A549 (cell line): ENCODE measurements around the gene MYH8. TPM values are rescaled to one million over a fixed set of nuclear protein-coding genes. Genes with fewer than 3 reads are reported as not detected.

Experiments used
- ATAC-seq, 2 experiments: fragments of 200-7000 bp in 1 of 2; fragments of >200 bp in 1 of 2; cut with Nextera tagmentation in 1 of 2; cut with Tn5 transposase in 1 of 2; 3 replicates each; pipeline versions ENCODE4 v1.8.0 to v1.9.1; 2018 to 2020; ENCODE audit warnings: mild to moderate bottlenecking in 1 of 2, moderate library complexity in 1 of 2
- CTCF ChIA-PET: fragments of 300-600 bp; sonication (Branson Sonifier 250); formaldehyde crosslinking; extraction: SDS; loops from one replicate; lab custom pipeline; 2021; ENCODE audit warnings: antibody characterized with exemption, inconsistent platforms; lab: Yijun Ruan, JAX
- POLR2A ChIA-PET: fragments of 350-600 bp; formaldehyde crosslinking; extraction: SDS; loops from one replicate; lab custom pipeline; 2021; ENCODE audit warnings: antibody characterized with exemption, inconsistent platforms; lab: Yijun Ruan, JAX
- DNase-seq, 2 experiments: peaks; one replicate each; pipeline versions ENCODE4 v3.0.0 to v3.0.0-alpha.2; 2011 to 2016; ENCODE audit warnings: low read depth in 1 of 2, low spot score in 1 of 2
- FAIRE-seq: peaks from 2 replicates; lab custom pipeline; 2011; peaks lifted over from hg19 to GRCh38; lab: Jason Lieb, UNC
- H3K27ac ChIP-seq, 2 experiments: fragments of >200 bp; sonication (Bioruptor Twin); formaldehyde crosslinking; 3 replicates each; pipeline ENCODE4 v1.5.1; 2016 to 2017
- H3K4me1 ChIP-seq: fragments of >200 bp; sonication (Bioruptor Twin); formaldehyde crosslinking; 3 replicates; pipeline ENCODE4 v1.6.1; 2016
- H3K4me2 ChIP-seq: fragments of >200 bp; sonication (Bioruptor Twin); formaldehyde crosslinking; 3 replicates; pipeline ENCODE4 v1.6.1; 2016
- H3K4me3 ChIP-seq: fragments of >200 bp; sonication (Bioruptor Twin); formaldehyde crosslinking; 3 replicates; pipeline ENCODE4 v1.5.1; 2016
- H3K9me3 ChIP-seq: fragments of >200 bp; sonication (Bioruptor Twin); formaldehyde crosslinking; 3 replicates; pipeline ENCODE4 v1.6.1; 2016
- BHLHE40 ChIP-seq: IDR thresholded peaks from 2 replicates; pipeline ENCODE4 v1.6.1; 2012; ENCODE audit warnings: low read depth, low read length, inconsistent platforms
- FOSB ChIP-seq: fragments of 250-450 bp; sonication (Bioruptor Pico); IDR thresholded peaks from 2 replicates; pipeline ENCODE4 v1.5.0; 2020; ENCODE audit warnings: mild to moderate bottlenecking, moderate library complexity
- HOXB13 ChIP-seq: fragments of 250-450 bp; sonication (Bioruptor Pico); IDR thresholded peaks from 2 replicates; pipeline ENCODE4 v1.5.0; 2020; ENCODE audit warnings: low read depth, mild to moderate bottlenecking, moderate library complexity
- JUN ChIP-seq, 2 experiments: fragments of >200 bp; sonication (Bioruptor Twin); formaldehyde crosslinking; IDR thresholded peaks; 2 replicates in 1 of 2; 3 replicates in 1 of 2; pipeline ENCODE4 v1.6.1; 2016 to 2017
- MYC ChIP-seq: IDR thresholded peaks from 2 replicates; pipeline ENCODE4 v1.6.1; 2012; ENCODE audit warnings: mild to moderate bottlenecking, inconsistent platforms, low read length, improper control_type of control experiment, borderline replicate concordance
- PHF8 ChIP-seq: fragments of 200-600 bp; sonication (generic); IDR thresholded peaks from 2 replicates; pipeline ENCODE4 v1.6.1; 2016; ENCODE audit warnings: low read depth, mild to moderate bottlenecking, antibody characterized with exemption, moderate library complexity, borderline replicate concordance
- POLR2AphosphoS2 ChIP-seq: conservative IDR thresholded peaks from 2 replicates; pipeline ENCODE4 v1.6.1; 2012; ENCODE audit warnings: low read length, improper control_type of control experiment, inconsistent platforms
- RARB ChIP-seq: fragments of 250-450 bp; sonication (Bioruptor Pico); IDR thresholded peaks from 2 replicates; pipeline ENCODE4 v1.8.0; 2021; ENCODE audit warnings: mild to moderate bottlenecking, moderate library complexity
- RNF2 ChIP-seq: fragments of 200-600 bp; sonication (generic); IDR thresholded peaks from 2 replicates; pipeline ENCODE4 v1.6.1; 2016; ENCODE audit warnings: low read depth, mild to moderate bottlenecking, antibody characterized with exemption, moderate library complexity, borderline replicate concordance
- ZC3H11A ChIP-seq: fragments of 450-650 bp; IDR thresholded peaks from 2 replicates; pipeline ENCODE4 v1.6.1; 2014; ENCODE audit warnings: antibody characterized with exemption, mild to moderate bottlenecking
- ZFP36 ChIP-seq: fragments of 450-650 bp; IDR thresholded peaks from 2 replicates; pipeline ENCODE4 v1.6.1; 2014; ENCODE audit warnings: borderline replicate concordance; ENCODE audit not compliant: partially characterized antibody
- ZNF302 ChIP-seq: fragments of 250-450 bp; sonication (Bioruptor Pico); IDR thresholded peaks from 2 replicates; pipeline ENCODE4 v1.9.0; 2021; ENCODE audit warnings: inconsistent platforms, mild to moderate bottlenecking, moderate library complexity
- WGBS: methylation state at CpG from one replicate; pipeline ENCODE4 v1.1.6; 2017; ENCODE audit errors: missing lambda C conversion rate; 5-methylcytosine and 5-hydroxymethylcytosine counted together
- polyA plus RNA-seq, 4 experiments: library from polyadenylated mRNA; depleted of rRNA in 3 of 4; stranded (reverse); fragments of >200 nt; fragmentation: RNase III in 1 of 4; extraction: RNeasy Plus Mini Kit Qiagen cat#74134 plus additional on column Dnase treatment in 1 of 4; gene quantifications; 2 replicates in 3 of 4; 3 replicates in 1 of 4; pipeline ENCODE4 v1.2.3, GENCODE V29; 2011 to 2017
- TF ChIP-seq, protein P1 (sequence below): fragments of 150-350 bp; IDR thresholded peaks from 2 replicates; pipeline ENCODE4 v1.6.1; 2014; ENCODE audit warnings: low read depth, mild to moderate bottlenecking, low read length
- TF ChIP-seq, protein P2 (sequence below): fragments of 250-450 bp; sonication (Bioruptor Pico); IDR thresholded peaks from 2 replicates; pipeline ENCODE4 v1.5.0; 2020; ENCODE audit warnings: low read depth, mild to moderate bottlenecking, moderate library complexity
- TF ChIP-seq, protein P3 (sequence below): fragments of 200-600 bp; sonication (generic); IDR thresholded peaks from 2 replicates; pipeline ENCODE4 v1.6.1; 2016; ENCODE audit warnings: antibody characterized with exemption, mild to moderate bottlenecking, moderate library complexity
- TF ChIP-seq, protein P4 (sequence below): fragments of >200 bp; sonication (Bioruptor Twin); formaldehyde crosslinking; IDR thresholded peaks from 2 replicates; pipeline ENCODE4 v1.6.1; 2016
- TF ChIP-seq, protein P5 (sequence below): IDR thresholded peaks from 2 replicates; pipeline ENCODE4 v1.6.1; 2012

Gene MYH8
- polyA plus RNA-seq, 2 of the 4 experiments (the other 2 are of a cell fraction): not detected

DNA sequence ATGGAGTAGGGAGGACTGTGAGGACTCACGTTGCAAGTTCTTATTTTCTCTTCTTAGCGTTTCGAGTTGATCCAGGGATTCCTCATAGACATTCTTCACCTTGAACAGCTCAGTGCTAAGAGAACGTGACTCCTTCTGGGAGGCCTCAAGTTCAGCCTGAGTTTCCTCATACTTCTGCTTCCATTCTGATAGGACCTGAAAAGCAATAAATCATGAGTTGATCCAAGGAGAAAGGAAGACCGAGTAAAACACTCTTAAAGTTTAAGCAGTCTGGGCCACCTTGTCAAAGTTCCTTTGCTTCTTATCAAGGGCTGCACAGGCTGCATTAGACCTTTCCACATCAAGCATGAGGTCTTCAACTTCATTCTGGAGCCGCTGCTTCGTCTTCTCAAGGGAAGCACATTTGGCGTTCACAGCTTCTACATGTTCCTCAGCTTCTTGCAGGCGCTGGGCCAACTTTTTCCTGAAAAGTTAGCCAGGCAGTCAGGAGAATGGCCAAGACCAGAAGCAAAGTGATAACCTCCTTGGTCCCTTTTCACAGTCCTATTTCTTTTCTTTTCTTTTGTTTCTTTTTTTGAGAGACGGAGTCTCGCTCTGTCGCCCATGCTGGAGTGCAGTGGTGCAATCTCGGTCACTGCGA lies 25.1 kb downstream of the MYH8 start:
- TF ChIP-seq POLR2AphosphoS2 (no peak), JUN (IDR thresholded peaks at IDR 0.05) (no peak), BHLHE40 (no peak), ZFP36 (no peak), ZC3H11A (no peak), HOXB13 (CRISPR knock-in tag) (no peak), PHF8 (no peak), MYC (no peak), ZNF302 (CRISPR knock-in tag) (no peak)
- TF ChIP-seq, protein P1, sequence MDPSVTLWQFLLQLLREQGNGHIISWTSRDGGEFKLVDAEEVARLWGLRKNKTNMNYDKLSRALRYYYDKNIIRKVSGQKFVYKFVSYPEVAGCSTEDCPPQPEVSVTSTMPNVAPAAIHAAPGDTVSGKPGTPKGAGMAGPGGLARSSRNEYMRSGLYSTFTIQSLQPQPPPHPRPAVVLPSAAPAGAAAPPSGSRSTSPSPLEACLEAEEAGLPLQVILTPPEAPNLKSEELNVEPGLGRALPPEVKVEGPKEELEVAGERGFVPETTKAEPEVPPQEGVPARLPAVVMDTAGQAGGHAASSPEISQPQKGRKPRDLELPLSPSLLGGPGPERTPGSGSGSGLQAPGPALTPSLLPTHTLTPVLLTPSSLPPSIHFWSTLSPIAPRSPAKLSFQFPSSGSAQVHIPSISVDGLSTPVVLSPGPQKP: no peak
- TF ChIP-seq, protein P2, sequence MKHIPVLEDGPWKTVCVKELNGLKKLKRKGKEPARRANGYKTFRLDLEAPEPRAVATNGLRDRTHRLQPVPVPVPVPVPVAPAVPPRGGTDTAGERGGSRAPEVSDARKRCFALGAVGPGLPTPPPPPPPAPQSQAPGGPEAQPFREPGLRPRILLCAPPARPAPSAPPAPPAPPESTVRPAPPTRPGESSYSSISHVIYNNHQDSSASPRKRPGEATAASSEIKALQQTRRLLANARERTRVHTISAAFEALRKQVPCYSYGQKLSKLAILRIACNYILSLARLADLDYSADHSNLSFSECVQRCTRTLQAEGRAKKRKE (CRISPR knock-in tag): no peak
- TF ChIP-seq, protein P3, sequence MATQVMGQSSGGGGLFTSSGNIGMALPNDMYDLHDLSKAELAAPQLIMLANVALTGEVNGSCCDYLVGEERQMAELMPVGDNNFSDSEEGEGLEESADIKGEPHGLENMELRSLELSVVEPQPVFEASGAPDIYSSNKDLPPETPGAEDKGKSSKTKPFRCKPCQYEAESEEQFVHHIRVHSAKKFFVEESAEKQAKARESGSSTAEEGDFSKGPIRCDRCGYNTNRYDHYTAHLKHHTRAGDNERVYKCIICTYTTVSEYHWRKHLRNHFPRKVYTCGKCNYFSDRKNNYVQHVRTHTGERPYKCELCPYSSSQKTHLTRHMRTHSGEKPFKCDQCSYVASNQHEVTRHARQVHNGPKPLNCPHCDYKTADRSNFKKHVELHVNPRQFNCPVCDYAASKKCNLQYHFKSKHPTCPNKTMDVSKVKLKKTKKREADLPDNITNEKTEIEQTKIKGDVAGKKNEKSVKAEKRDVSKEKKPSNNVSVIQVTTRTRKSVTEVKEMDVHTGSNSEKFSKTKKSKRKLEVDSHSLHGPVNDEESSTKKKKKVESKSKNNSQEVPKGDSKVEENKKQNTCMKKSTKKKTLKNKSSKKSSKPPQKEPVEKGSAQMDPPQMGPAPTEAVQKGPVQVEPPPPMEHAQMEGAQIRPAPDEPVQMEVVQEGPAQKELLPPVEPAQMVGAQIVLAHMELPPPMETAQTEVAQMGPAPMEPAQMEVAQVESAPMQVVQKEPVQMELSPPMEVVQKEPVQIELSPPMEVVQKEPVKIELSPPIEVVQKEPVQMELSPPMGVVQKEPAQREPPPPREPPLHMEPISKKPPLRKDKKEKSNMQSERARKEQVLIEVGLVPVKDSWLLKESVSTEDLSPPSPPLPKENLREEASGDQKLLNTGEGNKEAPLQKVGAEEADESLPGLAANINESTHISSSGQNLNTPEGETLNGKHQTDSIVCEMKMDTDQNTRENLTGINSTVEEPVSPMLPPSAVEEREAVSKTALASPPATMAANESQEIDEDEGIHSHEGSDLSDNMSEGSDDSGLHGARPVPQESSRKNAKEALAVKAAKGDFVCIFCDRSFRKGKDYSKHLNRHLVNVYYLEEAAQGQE: no peak
- TF ChIP-seq, protein P4, sequence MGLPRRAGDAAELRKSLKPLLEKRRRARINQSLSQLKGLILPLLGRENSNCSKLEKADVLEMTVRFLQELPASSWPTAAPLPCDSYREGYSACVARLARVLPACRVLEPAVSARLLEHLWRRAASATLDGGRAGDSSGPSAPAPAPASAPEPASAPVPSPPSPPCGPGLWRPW: no peak
- TF ChIP-seq, protein P5, sequence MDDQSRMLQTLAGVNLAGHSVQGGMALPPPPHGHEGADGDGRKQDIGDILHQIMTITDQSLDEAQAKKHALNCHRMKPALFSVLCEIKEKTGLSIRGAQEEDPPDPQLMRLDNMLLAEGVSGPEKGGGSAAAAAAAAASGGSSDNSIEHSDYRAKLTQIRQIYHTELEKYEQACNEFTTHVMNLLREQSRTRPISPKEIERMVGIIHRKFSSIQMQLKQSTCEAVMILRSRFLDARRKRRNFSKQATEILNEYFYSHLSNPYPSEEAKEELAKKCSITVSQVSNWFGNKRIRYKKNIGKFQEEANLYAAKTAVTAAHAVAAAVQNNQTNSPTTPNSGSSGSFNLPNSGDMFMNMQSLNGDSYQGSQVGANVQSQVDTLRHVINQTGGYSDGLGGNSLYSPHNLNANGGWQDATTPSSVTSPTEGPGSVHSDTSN: no peak
- TF ChIP-seq, all 56 proteins: peak for 0
- no peak overlapping the region for H3K27ac ChIP-seq
- no peaks in the 10 kb centered on the region; the same call in 2 of the 3 replicates for H3K9me3 ChIP-seq
- FAIRE-seq (no peak), ATAC-seq (no peak), DNase-seq (no peak)
- H3K4me2 ChIP-seq: no peak overlapping the region
- 39% methylated on average over 14 of the region's 14 CpGs for WGBS
- no peak overlapping the region for H3K4me3 ChIP-seq
- no peaks in the 10 kb centered on the region for H3K4me1 ChIP-seq
- ChIA-PET POLR2A (no interaction called here), CTCF (interaction anchor here (0.6 kb wide), 1 partner anchor 29 kb away, joined by 3 read pairs; no protein-coding TSS in a partner anchor)

DNA sequence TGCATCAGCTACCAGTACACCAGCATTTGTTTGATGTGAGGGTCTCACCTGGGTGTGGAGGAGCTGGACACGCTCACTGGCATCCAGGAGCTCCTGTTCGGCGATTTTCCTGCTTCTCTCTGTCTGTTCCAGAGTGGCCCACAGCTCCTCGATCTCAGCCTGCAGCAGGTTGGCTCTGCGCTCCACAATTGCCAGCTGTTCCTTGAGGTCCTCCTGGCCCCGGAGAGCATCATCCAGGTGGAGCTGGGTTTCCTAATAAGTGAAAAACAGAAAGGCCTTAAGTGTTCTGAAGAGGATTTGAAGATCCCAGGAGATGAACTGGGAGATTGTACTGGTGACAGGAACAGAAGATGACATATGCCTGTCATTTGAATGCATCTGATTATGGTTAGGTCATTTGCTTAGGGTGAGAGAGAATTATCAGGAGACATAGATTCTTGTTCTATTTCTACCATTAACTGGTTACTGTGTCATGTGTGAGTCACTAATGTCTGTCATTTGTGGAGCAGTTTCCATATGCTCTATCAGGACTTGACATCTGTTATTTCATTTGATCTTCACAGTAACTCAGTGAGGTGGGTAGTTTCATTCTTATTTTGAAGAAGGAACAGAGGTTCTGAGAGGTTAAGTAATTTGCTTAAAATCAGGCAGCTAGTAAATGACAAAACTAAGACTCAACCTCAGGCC lies 27.4 kb downstream of the MYH8 start:
- TF ChIP-seq RNF2 (no peak), RARB (CRISPR knock-in tag) (no peak), FOSB (CRISPR knock-in tag) (no peak)
- ATAC-seq: no peak
- POLR2A ChIA-PET: no interaction called here
- no peak overlapping the region for H3K4me2 ChIP-seq
- H3K9me3 ChIP-seq: no peaks in the 10 kb centered on the region; the same call in 2 of the 3 replicates
- FAIRE-seq: peak; percentile 13
- H3K4me1 ChIP-seq: no peaks in the 10 kb centered on the region
- no peak overlapping the region for H3K4me3 ChIP-seq
- CTCF ChIA-PET: interaction anchor here (0.6 kb wide), 1 partner anchor 471 kb away, joined by 3 read pairs; no protein-coding TSS in a partner anchor
- 30% methylated on average over 6 of the region's 6 CpGs for WGBS
- no peak for DNase-seq
- H3K27ac ChIP-seq: no peak overlapping the region
